NCI-H2227 (cell line): Measurements from ENCODE around the gene SLC11A1.
A peak's percentile ranks its signal among the peaks of the same experiment; 100 is the strongest.

Experiments
- DNase-seq: peaks from one replicate; lab custom pipeline; 2025; ENCODE audit not compliant: unreplicated experiment; lab: John Stamatoyannopoulos, UW

SLC11A1 gene

GRCh38 chr2:218404351-218405085 is 22.4 kb downstream of the SLC11A1 start:
- no peak for DNase-seq

- DNase-seq = no peak
Observed at GRCh38 chr2:218405086-218405745, 23.1 kb downstream of the SLC11A1 start.

GRCh38 chr2:218405746-218406208 is 23.7 kb downstream of the SLC11A1 start:
- peak; percentile 62 for DNase-seq

- DNase-seq = peak; percentile 97
Observed at GRCh38 chr2:218406209-218406948, 24.3 kb downstream of the SLC11A1 start.

GRCh38 chr2:218406949-218407618 is 25.0 kb downstream of the SLC11A1 start:
- DNase-seq = peak; percentile 69

- DNase-seq = no peak
Observed at GRCh38 chr2:218407717-218408116, 25.6 kb downstream of the SLC11A1 start.

- no peak for DNase-seq
Observed at GRCh38 chr2:218418321-218418716, 36.2 kb downstream of the SLC11A1 start.

GRCh38 chr2:218418717-218419458 is 36.8 kb downstream of the SLC11A1 start, which contains the start of gene VIL1:
VIL1 (plus strand) TSS chr2:218419123; CDS start chr2:218423779, 4,656 bp downstream.
- DNase-seq = no peak

- DNase-seq = no peak
Observed at GRCh38 chr2:218419630-218420216, 37.6 kb downstream of the SLC11A1 start.

- no peak for DNase-seq
Observed at GRCh38 chr2:218421027-218421426, 39.0 kb downstream of the SLC11A1 start.

GRCh38 chr2:218422403-218423086 is 40.5 kb downstream of the SLC11A1 start:
- DNase-seq = no peak

- DNase-seq = no peak
Observed at GRCh38 chr2:218423584-218423983, 41.5 kb downstream of the SLC11A1 start.

- no peak for DNase-seq
Observed at GRCh38 chr2:218425531-218425930, 43.5 kb downstream of the SLC11A1 start.

- no peak for DNase-seq
Observed at GRCh38 chr2:218427741-218428140, 45.7 kb downstream of the SLC11A1 start.

- no peak for DNase-seq
Observed at GRCh38 chr2:218428846-218429558, 46.9 kb downstream of the SLC11A1 start.

GRCh38 chr2:218429911-218430692 is 48.0 kb downstream of the SLC11A1 start:
- DNase-seq = no peak

- no peak for DNase-seq
Observed at GRCh38 chr2:218430721-218431120, 48.6 kb downstream of the SLC11A1 start.

GRCh38 chr2:218431878-218432277 is 49.8 kb downstream of the SLC11A1 start:
- DNase-seq = no peak
